BJ (cell line): Measurements from ENCODE around the gene RFX7. TPM values are rescaled to one million over a fixed set of nuclear protein-coding genes. Genes with fewer than 3 reads are reported as not detected.
"Not testable (repeated sequence)": the region's sequence is repeated elsewhere in the genome, so short reads cannot be mapped to it uniquely, and the experiment has no call there.

Experiments used
- CTCF ChIA-PET: fragments of 350-600 bp; formaldehyde crosslinking; extraction: SDS; loops from one replicate; lab custom pipeline; 2021; ENCODE audit warnings: antibody characterized with exemption, inconsistent platforms; lab: Yijun Ruan, JAX
- POLR2A ChIA-PET: fragments of 300-600 bp; sonication (Branson Sonifier 250); formaldehyde crosslinking; extraction: SDS; loops from one replicate; lab custom pipeline; 2021; ENCODE audit warnings: antibody characterized with exemption; lab: Charles Lee
- DNase-seq: peaks from one replicate; pipeline ENCODE4 v3.0.0-alpha.2; 2011; ENCODE audit warnings: low read depth
- H3K27me3 ChIP-seq: 2 replicates; pipeline ENCODE4 v1.6.0; 2011; ENCODE audit warnings: low read length; ENCODE audit not compliant: control insufficient read depth, insufficient read depth
- H3K36me3 ChIP-seq: 2 replicates; pipeline ENCODE4 v1.5.1; 2011; ENCODE audit warnings: low read length; ENCODE audit not compliant: control insufficient read depth, insufficient read depth
- H3K4me3 ChIP-seq: 2 replicates; pipeline ENCODE4 v1.5.1; 2011; ENCODE audit warnings: low read depth, mild to moderate bottlenecking, control low read depth, low read length
- CTCF ChIP-seq: IDR thresholded peaks from 2 replicates; pipeline ENCODE4 v1.5.1; 2011; ENCODE audit warnings: low read depth, mild to moderate bottlenecking, control low read depth, inconsistent platforms, low read length, moderate library complexity; ENCODE audit not compliant: insufficient read depth
- polyA plus RNA-seq: library from polyadenylated mRNA; depleted of rRNA; stranded (reverse); fragments of >200 nt; gene quantifications from 2 replicates; pipeline ENCODE4 v1.2.3, GENCODE V29; 2011

Gene RFX7
- polyA plus RNA-seq, 1 experiment = 3.5 TPM

GRCh38 chr15:56273724-56274123 is 30.0 kb upstream of the RFX7 start:
- no peaks in the 10 kb centered on the region for H3K27me3 ChIP-seq
- CTCF ChIA-PET = interaction anchor here (1.0 kb wide), 1 partner anchor 22 kb away, joined by 3 read pairs; no protein-coding TSS in a partner anchor
- TF ChIP-seq CTCF = no peak
- H3K36me3 ChIP-seq = no peaks in the 10 kb centered on the region
- H3K4me3 ChIP-seq = no peak overlapping the region
- no peak for DNase-seq
- POLR2A ChIA-PET = no interaction called here

GRCh38 chr15:56272454-56272853 is 28.8 kb upstream of the RFX7 start:
- no peaks in the 10 kb centered on the region for H3K27me3 ChIP-seq
- ChIA-PET POLR2A (no interaction called here), CTCF (no interaction called here)
- DNase-seq = no peak
- H3K36me3 ChIP-seq = no peaks in the 10 kb centered on the region
- no peak for TF ChIP-seq CTCF
- no peak overlapping the region for H3K4me3 ChIP-seq

- H3K36me3 ChIP-seq, POLR2A ChIA-PET, H3K4me3 ChIP-seq, H3K27me3 ChIP-seq, CTCF ChIA-PET, DNase-seq: not testable (repeated sequence)
These were observed 22.8 kb upstream of the RFX7 start for GRCh38 chr15:56266465-56266864.

GRCh38 chr15:56261854-56262509 is 18.3 kb upstream of the RFX7 start:
- Histone ChIP-seq H3K4me3 (no peak overlapping the region), H3K36me3 (no peaks in the 10 kb centered on the region), H3K27me3 (no peaks in the 10 kb centered on the region)
- no peak for TF ChIP-seq CTCF
- DNase-seq = no peak
- ChIA-PET POLR2A (no interaction called here), CTCF (interaction anchor here (1.2 to 3.1 kb wide), 2 partner anchors 12 to 17 kb away, joined by 3 to 11 read pairs; no protein-coding TSS in a partner anchor)

GRCh38 chr15:56257306-56257705 is 13.6 kb upstream of the RFX7 start:
- POLR2A ChIA-PET, H3K27me3 ChIP-seq, DNase-seq, H3K4me3 ChIP-seq, H3K36me3 ChIP-seq: not testable (repeated sequence)
- CTCF ChIA-PET = interaction anchor here (3.2 kb wide), 1 partner anchor 12 kb away, joined by 13 read pairs; no protein-coding TSS in a partner anchor

- POLR2A ChIA-PET = no interaction called here
- TF ChIP-seq CTCF = no peak
These were observed 10.6 kb upstream of the RFX7 start for GRCh38 chr15:56254265-56254664.

More at GRCh38 chr15:56254265-56254664, 10.6 kb upstream of the RFX7 start:
- H3K4me3 ChIP-seq = no peak overlapping the region
- no peak for DNase-seq
- CTCF ChIA-PET = interaction anchor here (0.6 to 1.7 kb wide), 3 partner anchors 9 to 174 kb away, joined by 3 to 12 read pairs (median 3); no protein-coding TSS in a partner anchor
- H3K27me3 ChIP-seq = peaks cover 7% of the 10 kb centered on the region
- H3K36me3 ChIP-seq = no peaks in the 10 kb centered on the region
